Neuronal stem cell (in vitro differentiated cells): ENCODE results near the gene MAP3K7CL.

Source experiments
- DNase-seq: peaks from one replicate; pipeline ENCODE4 v3.0.0-alpha.2; 2013; ENCODE audit warnings: low spot score
- H2AFZ ChIP-seq: one replicate; pipeline ENCODE4 v1.6.1; 2013; ENCODE audit warnings: mild to moderate bottlenecking, low read length, inconsistent platforms
- H2AK5ac ChIP-seq: 2 replicates; pipeline ENCODE4 v1.6.1; 2013; ENCODE audit warnings: low read depth, mild to moderate bottlenecking, inconsistent platforms, low read length, moderate library complexity, mixed read lengths
- H2BK120ac ChIP-seq: 2 replicates; pipeline ENCODE4 v1.6.1; 2013; ENCODE audit warnings: low read depth, mild to moderate bottlenecking, inconsistent platforms, low read length, moderate library complexity, mixed read lengths
- H2BK12ac ChIP-seq: one replicate; pipeline ENCODE4 v1.6.1; 2013; ENCODE audit warnings: low read length, inconsistent platforms
- H2BK15ac ChIP-seq: 2 replicates; pipeline ENCODE4 v1.6.1; 2013; ENCODE audit warnings: mild to moderate bottlenecking, low read length, inconsistent platforms, mixed read lengths
- H2BK5ac ChIP-seq: one replicate; pipeline ENCODE4 v1.6.1; 2013; ENCODE audit warnings: inconsistent platforms, mild to moderate bottlenecking, low read length, moderate library complexity
- H3K14ac ChIP-seq: one replicate; pipeline ENCODE4 v1.6.1; 2013; ENCODE audit warnings: low read length, inconsistent platforms
- H3K18ac ChIP-seq: 2 replicates; pipeline ENCODE4 v1.6.1; 2013; ENCODE audit warnings: low read length, inconsistent platforms
- H3K23ac ChIP-seq: 2 replicates; pipeline ENCODE4 v1.6.1; 2013; ENCODE audit warnings: low read depth, mild to moderate bottlenecking, mixed read lengths, low read length, inconsistent platforms; ENCODE audit not compliant: poor library complexity
- H3K27ac ChIP-seq: replicated peaks from 3 replicates; pipeline ENCODE4 v1.5.1; 2013; ENCODE audit warnings: low read length, inconsistent platforms
- H3K27me3 ChIP-seq, 3 experiments: 2 replicates each; pipeline ENCODE4 v1.6.1; 2013; ENCODE audit warnings: low read length in 3 of 3, mild to moderate bottlenecking in 2 of 3, inconsistent platforms in 1 of 3, low read depth in 1 of 3, mixed read lengths in 1 of 3, moderate library complexity in 1 of 3; ENCODE audit not compliant: control insufficient read depth in 3 of 3, insufficient read depth in 3 of 3
- H3K36me3 ChIP-seq, 2 donors: replicated peaks in 1 of 2; 2 replicates each; pipeline ENCODE4 v1.6.1; 2013; ENCODE audit warnings: low read length in 2 of 2; ENCODE audit not compliant: control insufficient read depth in 2 of 2, insufficient read depth in 2 of 2
- H3K4ac ChIP-seq: 2 replicates; pipeline ENCODE4 v1.6.1; 2013; ENCODE audit warnings: inconsistent platforms, mild to moderate bottlenecking, low read length, moderate library complexity
- H3K4me1 ChIP-seq, 2 donors: 1 replicate in 1 of 2; 2 replicates in 1 of 2; pipeline ENCODE4 v1.6.1; 2013; ENCODE audit warnings: low read length in 2 of 2, low read depth in 1 of 2; ENCODE audit not compliant: control insufficient read depth in 2 of 2, insufficient read depth in 1 of 2
- H3K4me2 ChIP-seq: one replicate; pipeline ENCODE4 v1.6.1; 2013; ENCODE audit warnings: mild to moderate bottlenecking, low read length, inconsistent platforms; ENCODE audit not compliant: insufficient read depth, poor library complexity, severe bottlenecking
- H3K4me3 ChIP-seq, 2 donors: 2 replicates each; pipeline ENCODE4 v1.5.1; 2013; ENCODE audit warnings: low read length in 2 of 2, mild to moderate bottlenecking in 2 of 2, inconsistent platforms in 1 of 2, moderate library complexity in 1 of 2
- H3K79me1 ChIP-seq: one replicate; pipeline ENCODE4 v1.6.1; 2013; ENCODE audit warnings: low read depth, mild to moderate bottlenecking, inconsistent platforms, low read length, moderate library complexity
- H3K9ac ChIP-seq: one replicate; pipeline ENCODE4 v1.6.1; 2013; ENCODE audit warnings: mild to moderate bottlenecking, low read depth, low read length, inconsistent platforms; ENCODE audit not compliant: poor library complexity
- H3K9me3 ChIP-seq, 2 donors: replicated peaks in 1 of 2; 2 replicates each; pipeline versions ENCODE3 to v1.6.1; 2013; ENCODE audit warnings: low read length in 2 of 2, mild to moderate bottlenecking in 2 of 2, inconsistent platforms in 1 of 2, low read depth in 1 of 2, mixed read lengths in 1 of 2, moderate library complexity in 1 of 2; ENCODE audit not compliant: control insufficient read depth in 2 of 2, insufficient read depth in 1 of 2
- H4K8ac ChIP-seq: one replicate; pipeline ENCODE4 v1.6.1; 2013; ENCODE audit warnings: low read depth, mild to moderate bottlenecking, inconsistent platforms, low read length, moderate library complexity
- H4K91ac ChIP-seq: one replicate; pipeline ENCODE4 v1.6.1; 2013; ENCODE audit warnings: low read length, low read depth, mild to moderate bottlenecking, inconsistent platforms; ENCODE audit not compliant: poor library complexity
- WGBS, 2 donors: extraction: QIAGEN DNeasy Blood & Tissue Kit; methylation state at CpG; one replicate each; pipeline ENCODE4 v1.1.7; 2013; ENCODE audit warnings: missing lambda C conversion rate in 2 of 2, mixed read lengths in 1 of 2; ENCODE audit not compliant: insufficient read length in 2 of 2, insufficient replicate concordance in 1 of 2; ENCODE audit errors: extremely low coverage in 2 of 2; 5-methylcytosine and 5-hydroxymethylcytosine counted together

Gene MAP3K7CL

DNA sequence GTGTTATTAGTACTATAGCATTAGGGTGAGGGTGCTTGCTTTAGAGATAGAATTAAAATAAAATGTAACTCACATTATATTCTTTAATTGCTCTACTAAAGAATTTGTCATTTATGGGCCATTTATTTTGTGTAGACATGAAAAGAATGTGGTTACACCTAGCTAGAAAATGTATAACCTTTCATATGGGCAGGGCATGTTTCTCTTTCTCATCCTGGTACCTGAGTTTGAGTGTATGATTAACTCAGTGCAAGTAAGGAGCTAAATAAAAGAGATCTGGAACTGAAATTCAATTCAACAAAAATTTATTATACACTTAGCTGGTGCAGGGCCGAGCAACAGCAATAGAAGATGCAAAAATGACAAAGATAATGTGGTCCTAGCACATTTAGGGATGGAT lies 47.4 kb downstream of the MAP3K7CL start:
- Histone ChIP-seq H4K8ac (no peak overlapping the region), H3K27me3 (no peaks in the 10 kb centered on the region), H2BK12ac (no peak overlapping the region), H3K27ac (no peak overlapping the region), H2AK5ac (no peak overlapping the region), H3K9ac (no peak overlapping the region), H3K14ac (no peak overlapping the region), H2AFZ (no peak overlapping the region), H2BK15ac (no peak overlapping the region), H4K91ac (no peak overlapping the region), H2BK120ac (no peak overlapping the region), H3K18ac (no peak overlapping the region), H3K36me3 (no peaks in the 10 kb centered on the region), H3K4me3 (no peak overlapping the region), H3K4me1 (no peaks in the 10 kb centered on the region), H3K9me3 (no peaks in the 10 kb centered on the region), H3K79me1 (no peaks in the 10 kb centered on the region), H3K23ac (no peak overlapping the region), H2BK5ac (no peak overlapping the region), H3K4ac (no peak overlapping the region), H3K4me2 (no peak overlapping the region)
- DNase-seq = no peak
- no CpG with 5 or more reads among the region's 1 CpG for WGBS, 2 donors

DNA sequence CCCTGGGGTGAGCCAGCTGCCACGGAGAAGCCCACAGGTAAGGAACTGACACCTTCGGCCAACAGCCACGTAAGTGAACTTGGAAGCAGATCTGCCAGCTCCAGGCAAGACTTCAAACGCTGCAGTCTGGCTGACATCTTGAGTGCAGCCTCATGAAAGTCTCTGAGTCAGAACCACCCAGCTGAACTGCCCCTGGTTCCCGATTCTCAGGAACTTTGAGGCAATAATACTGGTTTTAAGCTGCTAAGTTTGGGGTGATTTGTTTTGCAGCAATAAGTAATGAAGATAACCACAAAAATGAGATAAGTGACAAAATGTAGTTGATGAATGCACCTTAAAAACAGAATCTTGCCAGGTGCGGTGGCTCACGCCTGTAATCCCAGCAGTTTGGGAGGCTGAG lies 48.5 kb downstream of the MAP3K7CL start:
- Histone ChIP-seq H2BK12ac (no peak overlapping the region), H3K4me1 (no peaks in the 10 kb centered on the region), H3K36me3 (no peaks in the 10 kb centered on the region), H3K14ac (no peak overlapping the region), H2AK5ac (no peak overlapping the region), H3K23ac (no peak overlapping the region), H4K8ac (no peak overlapping the region), H3K4me2 (no peak overlapping the region), H3K27me3 (no peaks in the 10 kb centered on the region), H3K27ac (no peak overlapping the region), H2BK120ac (no peak overlapping the region), H3K9ac (no peak overlapping the region), H2AFZ (no peak overlapping the region), H3K9me3 (no peaks in the 10 kb centered on the region), H2BK15ac (no peak overlapping the region), H3K18ac (no peak overlapping the region), H4K91ac (no peak overlapping the region), H2BK5ac (no peak overlapping the region), H3K79me1 (no peaks in the 10 kb centered on the region), H3K4ac (no peak overlapping the region), H3K4me3 (no peak overlapping the region)
- WGBS, 2 donors = no CpG with 5 or more reads among the region's 7 CpGs
- DNase-seq = no peak

DNA sequence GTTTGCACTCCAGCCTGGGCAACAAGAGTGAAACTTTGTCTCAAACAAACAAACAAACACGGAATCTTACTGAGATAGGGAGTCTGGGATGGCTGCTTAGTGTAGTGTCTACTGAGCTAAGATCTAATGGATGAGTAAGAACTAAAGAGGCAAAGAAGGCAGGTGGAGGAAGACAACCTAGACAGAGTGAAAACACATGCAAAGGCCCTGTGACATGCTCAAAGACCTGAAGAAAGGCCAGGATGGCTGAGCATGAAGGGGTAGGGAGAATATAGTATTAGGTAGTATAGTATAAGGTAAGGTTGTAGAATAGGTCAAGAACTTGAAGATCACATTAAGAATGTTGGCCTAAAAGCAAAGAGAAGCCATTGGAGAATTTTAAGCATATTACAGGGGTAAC lies 49.1 kb downstream of the MAP3K7CL start:
- Histone ChIP-seq H3K4me3 (no peak overlapping the region), H3K4ac (no peak overlapping the region), H3K14ac (no peak overlapping the region), H2BK5ac (no peak overlapping the region), H3K36me3 (no peaks in the 10 kb centered on the region), H3K23ac (no peak overlapping the region), H3K79me1 (no peaks in the 10 kb centered on the region), H2BK12ac (no peak overlapping the region), H4K8ac (no peak overlapping the region), H3K9me3 (no peaks in the 10 kb centered on the region), H3K4me1 (no peaks in the 10 kb centered on the region), H2AK5ac (no peak overlapping the region), H2BK120ac (no peak overlapping the region), H4K91ac (no peak overlapping the region), H3K9ac (no peak overlapping the region), H2AFZ (no peak overlapping the region), H3K27ac (no peak overlapping the region), H3K18ac (no peak overlapping the region), H3K4me2 (no peak overlapping the region), H2BK15ac (no peak overlapping the region), H3K27me3 (no peaks in the 10 kb centered on the region)
- DNase-seq = no peak
- no CpG with 5 or more reads among the region's 1 CpG for WGBS, 2 donors

DNA sequence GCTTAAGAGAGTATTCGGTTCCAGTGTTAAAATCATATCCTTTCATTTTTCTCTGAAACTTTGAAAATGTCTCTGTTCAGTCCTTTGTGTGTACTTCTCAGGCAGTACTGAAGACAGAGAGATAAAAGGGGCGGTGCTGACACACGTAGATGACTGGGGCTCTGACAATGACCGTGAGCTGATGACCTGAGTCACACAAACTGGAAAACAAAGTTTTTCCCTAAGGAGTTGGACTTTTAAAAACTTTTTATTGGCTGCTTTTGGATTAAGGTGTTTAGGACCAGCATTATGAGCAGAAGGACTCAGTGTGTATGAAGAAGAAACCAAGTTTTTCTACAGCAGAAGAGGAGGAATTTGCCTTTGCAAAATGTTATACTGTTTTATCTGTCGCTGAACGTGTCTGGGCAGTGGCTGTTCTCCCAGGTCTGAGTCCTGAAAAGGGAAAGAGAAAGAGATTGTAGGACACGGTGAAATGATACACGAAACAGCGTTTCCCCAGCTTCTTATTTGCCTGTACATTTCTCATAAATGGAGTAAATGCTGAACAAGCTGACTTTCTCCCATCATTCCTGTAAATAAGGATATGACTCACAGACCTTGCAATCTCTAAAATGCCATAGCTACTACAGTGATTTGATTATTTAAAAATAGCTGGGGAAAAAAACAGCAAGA lies 51.5 kb downstream of the MAP3K7CL start:
- Histone ChIP-seq H3K18ac (no peak overlapping the region), H3K4me2 (no peak overlapping the region), H3K27ac (no peak overlapping the region), H2AFZ (peak overlapping the region; percentile 25), H3K9me3 (no peaks in the 10 kb centered on the region), H2BK5ac (no peak overlapping the region), H2AK5ac (no peak overlapping the region), H2BK15ac (no peak overlapping the region), H3K4me1 (no peaks in the 10 kb centered on the region), H4K8ac (no peak overlapping the region), H3K4ac (no peak overlapping the region), H4K91ac (no peak overlapping the region), H2BK12ac (no peak overlapping the region), H3K9ac (no peak overlapping the region), H3K79me1 (no peaks in the 10 kb centered on the region), H3K23ac (no peak overlapping the region), H3K27me3 (no peaks in the 10 kb centered on the region), H3K4me3 (no peak overlapping the region), H3K36me3 (no peaks in the 10 kb centered on the region), H3K14ac (no peak overlapping the region), H2BK120ac (no peak overlapping the region)
- WGBS, 2 donors = no CpG with 5 or more reads among the region's 9 CpGs
- no peak for DNase-seq
